ENCODE measurements around the gene FLII.
A peak's percentile ranks its signal among the peaks of the same experiment; 100 is the strongest.

The FLII gene

DNA sequence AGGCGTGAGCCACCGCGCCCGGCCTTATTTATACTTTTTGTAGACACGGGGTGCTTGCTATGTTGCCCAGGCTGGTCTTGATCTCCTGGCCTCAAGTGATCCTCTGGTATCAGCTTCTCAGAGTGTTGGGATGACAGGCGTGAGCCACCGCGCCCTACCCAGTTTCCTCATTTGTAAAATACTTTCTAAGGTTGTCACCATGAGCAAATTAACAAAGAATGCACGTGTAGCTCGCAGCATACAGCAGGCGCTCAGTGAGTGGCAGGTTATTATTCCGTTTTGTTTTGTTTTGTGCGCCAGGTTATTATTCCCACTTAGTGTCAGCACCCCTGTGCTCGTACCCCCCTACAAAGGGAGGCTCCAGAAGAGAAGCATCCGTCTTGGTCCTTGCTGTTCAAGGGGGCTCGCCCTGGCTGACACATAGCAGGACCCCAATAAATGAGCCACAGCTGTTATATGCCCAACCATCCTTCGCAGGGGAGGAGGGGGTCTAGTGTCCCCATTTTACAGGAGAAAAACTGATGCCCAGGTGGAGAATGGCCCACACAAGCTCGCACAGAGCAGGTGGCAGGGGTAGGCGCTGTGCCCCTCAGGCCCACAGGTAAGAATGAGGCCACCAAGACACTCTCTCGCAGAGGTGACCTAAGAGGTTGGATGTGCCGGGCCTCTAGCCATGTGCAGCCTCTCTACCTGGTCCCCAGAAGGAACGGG lies 1.2 kb upstream of the FLII start:
- no peak for DNase-seq

- peak; percentile 56 for DNase-seq
Observed at GRCh38 chr17:18257982-18258355, 569 bp downstream of the FLII start.

DNA sequence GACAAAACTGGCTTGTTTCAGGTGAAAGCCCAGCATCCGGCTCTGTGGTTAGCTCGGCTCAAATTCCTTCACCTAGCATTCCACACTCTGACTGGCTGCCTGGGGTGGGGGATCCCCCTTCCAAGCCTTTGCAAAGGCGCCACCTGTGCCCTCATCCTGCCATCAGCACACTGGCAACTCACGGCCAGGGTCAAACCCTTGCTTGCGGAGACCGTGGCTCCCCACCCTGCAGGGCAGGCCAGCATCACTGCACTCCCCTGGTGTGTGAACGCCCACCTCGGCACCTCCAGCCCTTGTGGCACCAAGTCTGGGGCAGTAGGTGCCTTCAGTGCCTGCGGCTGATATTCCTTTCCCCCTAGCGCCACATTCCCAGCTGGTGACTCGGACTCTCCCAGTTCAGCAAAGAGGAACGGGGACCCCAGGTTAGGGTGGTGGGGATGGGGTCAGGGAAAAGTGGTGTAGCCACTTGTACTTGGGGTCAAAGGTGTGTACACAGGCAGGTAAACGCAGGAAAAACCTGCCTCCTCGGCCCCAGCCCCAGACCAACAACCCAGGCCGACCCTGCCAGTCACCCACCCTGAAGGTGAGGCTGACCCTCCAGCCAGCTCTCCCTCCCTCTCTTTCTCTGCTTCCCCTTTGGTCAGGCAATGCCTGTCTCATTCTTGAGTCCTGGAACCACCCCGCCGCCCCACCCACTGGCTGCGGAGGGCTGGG lies 1.1 kb downstream of the FLII start:
- peak; percentile 26 for DNase-seq

- no peak for DNase-seq
Observed at GRCh38 chr17:18256776-18257175, 1.8 kb downstream of the FLII start.

GRCh38 chr17:18256351-18256750 lies 2.2 kb downstream of the FLII start:
- DNase-seq: no peak

- no peak for DNase-seq
Observed at GRCh38 chr17:18254888-18255649, 3.5 kb downstream of the FLII start.

DNA sequence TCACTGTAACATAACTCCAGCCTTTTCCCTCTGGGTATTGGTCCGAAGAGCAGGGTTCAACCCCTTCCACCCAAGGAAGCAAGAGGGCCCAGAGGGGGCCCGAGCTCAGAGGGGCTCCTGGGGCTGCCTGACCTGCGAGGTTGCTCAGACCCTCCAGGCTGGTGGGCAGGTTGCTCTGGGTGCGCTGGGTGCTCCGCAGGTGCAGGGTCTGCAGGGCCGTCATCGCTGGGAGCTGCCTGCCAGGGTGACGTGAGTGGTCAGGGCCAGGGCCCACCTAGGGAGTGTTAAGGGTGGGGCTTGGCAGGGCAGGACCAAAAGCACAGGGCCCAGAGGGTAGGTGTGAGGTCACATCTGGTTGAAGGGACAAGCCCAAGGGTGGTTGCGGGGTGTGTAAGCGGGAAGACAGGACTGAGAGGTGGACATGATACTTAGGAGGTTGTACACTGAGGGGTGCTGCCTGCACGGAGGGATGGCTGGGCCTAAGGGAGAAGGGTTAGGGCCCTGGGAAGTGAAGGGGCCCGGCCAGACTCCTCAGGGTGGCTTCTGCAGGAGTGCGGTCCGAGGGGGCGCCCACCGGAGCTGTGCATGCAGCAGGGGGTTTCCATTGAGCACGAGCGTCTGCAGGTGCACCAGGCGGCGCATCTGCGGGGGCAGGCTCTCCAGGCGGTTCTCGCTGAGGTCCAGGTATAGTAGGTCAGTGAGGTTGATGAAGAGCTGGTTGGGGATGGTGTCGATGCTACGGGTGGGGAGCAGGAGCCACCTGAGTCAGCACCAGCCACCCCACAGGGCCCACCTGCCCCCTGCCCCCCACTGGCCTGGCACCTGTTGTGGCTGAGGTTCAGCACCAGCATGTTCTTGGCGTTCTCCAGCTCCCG lies 4.4 kb downstream of the FLII start:
- DNase-seq: no peak

- no peak for DNase-seq
Observed at GRCh38 chr17:18253187-18253884, 5.2 kb downstream of the FLII start.

DNA sequence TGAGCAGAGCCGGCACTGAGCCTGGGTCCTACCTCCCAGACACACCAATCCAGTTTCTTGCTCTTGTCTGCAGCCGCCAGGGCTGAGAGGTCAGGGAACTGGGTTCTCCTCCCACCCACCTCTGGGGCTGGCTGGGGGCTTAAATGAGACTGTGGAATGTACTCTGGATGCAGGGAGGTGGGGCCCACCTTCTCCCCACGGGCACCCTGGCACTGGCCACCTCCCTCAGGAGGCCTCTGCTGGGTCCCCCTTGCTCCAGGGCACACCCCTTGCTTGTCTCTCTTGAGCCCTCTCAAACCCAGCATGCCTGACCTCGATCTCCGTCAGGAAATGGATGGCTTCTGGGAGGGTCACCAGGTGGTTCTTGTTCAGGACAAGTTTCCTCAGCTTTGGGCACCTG lies 6.4 kb downstream of the FLII start:
- no peak for DNase-seq

DNA sequence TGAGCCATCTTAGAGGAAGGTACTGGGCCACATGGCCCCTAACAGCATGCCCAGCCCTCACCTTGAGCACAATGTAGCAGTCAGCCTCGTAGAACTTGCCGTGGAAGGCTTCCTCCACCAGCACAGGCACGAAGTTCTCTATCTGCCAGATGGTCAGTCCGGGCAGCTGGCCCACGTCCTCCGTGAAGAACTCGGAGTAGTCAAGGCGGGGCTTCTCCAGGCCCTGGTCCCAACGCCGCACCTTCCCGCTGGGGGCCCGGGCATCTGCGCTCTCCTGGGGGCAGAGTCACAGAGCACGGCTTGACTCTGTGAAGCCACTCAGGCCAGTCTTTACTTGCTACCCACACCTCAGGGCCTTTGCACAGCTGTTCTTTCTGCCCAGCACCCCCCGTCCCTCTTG lies 7.3 kb downstream of the FLII start:
- no peak for DNase-seq

- no peak for DNase-seq
Observed at GRCh38 chr17:18250708-18251107, 7.8 kb downstream of the FLII start.

- DNase-seq: no peak
Observed at GRCh38 chr17:18250259-18250658, 8.3 kb downstream of the FLII start.

DNA sequence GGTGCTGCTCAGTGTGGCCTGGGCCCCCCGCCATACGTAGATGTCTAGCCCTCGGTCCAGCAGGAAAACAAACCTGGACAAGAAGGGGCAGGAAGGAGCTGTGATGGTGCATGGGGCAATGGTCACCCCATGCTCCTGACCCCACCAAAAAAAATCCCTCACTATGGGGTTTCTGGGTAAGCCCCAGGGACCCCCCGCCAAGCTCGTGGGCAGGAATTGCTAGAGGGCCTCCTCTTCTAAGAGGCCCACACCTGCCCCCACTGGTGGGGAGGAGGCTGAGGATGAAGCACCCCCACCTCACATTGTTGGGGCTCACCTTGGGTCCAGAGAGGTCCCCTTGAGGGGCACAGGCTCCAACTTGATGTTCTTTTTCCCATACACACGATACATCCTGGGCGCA lies 9.7 kb downstream of the FLII start:
- no peak for DNase-seq

GRCh38 chr17:18248300-18248731 lies 10.2 kb downstream of the FLII start:
- DNase-seq: peak; percentile 70

DNA sequence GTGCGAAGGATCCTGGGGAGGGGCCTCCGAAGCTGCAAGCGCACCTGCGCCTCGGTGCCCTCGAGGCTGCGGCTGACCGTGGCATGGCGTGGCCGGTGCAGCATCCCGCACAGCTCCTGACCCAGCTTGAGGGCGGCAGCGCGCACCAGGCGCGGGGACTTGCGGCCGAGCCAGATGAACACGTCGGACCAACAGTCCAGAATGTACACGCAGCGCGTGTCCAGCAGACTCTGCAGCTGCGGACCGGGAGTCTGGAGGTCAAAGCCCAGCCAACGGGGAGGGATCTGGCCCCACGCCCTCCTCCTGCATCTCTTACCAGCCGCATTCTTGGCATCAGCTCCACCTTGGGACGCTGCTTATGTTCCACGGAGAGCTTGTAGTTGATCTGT lies 10.9 kb downstream of the FLII start:
- no peak for DNase-seq

GRCh38 chr17:18246880-18247612 lies 11.5 kb downstream of the FLII start:
- peak; percentile 30 for DNase-seq

DNA sequence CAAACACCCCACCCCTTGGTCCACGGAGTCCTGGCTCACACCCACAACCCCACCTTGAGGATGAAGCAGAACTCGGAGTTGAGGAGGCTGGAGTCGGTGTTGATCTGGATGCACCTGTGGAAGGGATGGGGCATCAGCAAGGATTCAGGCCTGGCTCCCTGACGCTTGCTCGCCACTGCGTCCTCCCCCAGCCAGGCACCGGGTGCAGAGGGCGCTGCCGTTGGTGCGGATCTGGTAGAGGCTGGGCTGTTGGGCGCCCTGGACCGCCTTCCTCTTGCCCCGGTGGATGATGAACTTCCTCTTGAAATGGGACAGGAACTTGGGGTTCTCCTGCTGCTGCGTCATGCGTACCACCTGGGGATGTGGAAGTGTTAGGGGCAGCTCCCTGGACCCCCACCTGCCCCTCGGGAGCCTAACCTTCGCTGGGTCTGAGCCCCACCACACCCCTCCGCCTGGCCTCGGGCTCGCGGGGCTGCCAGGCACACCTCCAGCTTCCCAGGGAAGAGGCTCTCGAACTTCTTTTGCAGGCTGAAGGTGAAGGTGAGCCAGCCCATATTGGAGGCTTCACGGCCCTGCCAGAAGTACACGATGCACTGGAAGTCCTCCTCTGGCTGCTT lies 12.3 kb downstream of the FLII start:
- no peak for DNase-seq

DNA sequence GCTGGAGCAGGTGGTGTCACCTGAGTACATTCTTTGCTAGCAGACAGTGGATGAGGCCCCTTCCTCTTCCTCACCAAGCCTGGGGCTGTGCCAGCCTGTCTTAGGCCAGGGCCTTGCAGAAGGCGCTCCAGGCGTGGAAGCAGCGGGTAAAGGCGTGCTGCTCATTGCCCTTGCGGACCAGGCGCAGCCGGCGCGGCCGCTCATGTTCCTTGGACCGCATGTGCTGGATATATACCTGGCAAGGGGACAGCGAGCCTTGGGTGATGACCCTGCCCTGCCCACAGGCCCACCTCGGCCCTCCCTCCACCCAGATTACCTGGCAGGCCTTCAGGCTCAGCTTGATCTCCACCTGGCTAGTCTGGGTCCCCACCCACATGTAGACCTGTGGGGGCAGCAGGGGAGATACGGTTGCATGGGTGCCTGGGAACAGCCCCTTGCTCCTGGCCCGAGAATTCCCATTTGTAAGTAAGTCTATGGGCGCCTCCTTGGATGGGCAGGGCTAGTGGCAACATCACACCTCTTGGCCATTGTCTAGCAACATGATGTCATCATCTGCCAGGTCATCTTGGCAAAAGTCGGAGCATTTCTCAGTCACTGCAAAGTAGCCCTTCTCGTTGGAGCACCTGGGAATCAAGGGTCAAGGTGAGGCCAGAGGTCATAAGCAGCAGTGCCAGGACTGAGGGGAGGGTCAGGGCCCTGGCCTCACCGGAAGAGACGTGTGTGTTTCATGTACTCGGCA lies 13.3 kb downstream of the FLII start:
- DNase-seq: no peak

DNA sequence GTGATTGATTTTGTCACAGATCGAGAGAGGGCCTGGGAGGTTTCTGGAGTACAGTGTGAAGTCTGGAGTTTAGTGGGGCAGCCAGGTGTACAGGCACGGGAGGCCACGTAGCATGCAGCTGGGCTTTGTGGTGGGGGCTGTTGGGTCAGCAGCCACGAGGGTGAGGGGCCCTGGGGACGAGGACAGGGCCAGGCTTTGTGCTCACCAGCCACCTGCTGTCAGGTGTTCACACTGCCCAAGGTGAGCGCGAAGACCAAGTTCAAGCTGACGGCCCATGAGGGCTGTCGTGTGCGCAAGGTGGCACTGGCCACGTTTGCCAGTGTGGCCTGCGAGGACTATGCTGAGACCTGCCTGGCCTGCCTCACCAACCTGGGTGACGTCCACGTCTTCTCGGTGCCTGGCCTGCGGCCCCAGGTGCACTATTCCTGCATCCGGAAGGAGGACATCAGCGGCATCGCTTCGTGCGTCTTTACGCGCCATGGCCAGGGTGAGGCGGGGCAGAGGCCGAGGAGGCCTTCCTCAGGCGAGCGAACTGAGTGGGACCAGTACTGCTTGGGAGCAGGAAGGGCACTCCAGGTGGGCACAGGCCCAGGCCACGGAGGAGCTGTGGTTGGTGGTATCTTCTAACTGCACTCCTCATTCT lies 17.2 kb downstream of the FLII start:
- no peak for DNase-seq

DNA sequence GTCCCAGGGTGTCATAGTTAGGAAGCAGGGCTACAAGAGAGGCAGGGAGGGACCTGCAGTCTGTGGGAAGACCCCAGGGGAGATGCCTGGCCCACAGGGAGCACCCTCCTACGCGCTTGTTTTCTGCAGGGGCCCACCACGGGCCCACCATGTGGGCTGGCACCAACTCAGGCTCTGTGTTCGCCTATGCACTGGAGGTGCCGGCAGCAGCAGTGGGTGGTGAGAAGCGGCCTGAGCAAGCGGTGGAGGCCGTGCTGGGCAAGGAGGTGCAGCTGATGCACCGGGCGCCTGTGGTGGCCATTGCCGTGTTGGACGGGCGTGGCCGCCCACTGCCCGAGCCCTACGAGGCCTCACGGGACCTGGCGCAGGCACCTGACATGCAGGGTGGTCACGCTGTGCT lies 18.1 kb downstream of the FLII start:
- no peak for DNase-seq
